D721Med (cell line): Measurements from ENCODE around the gene ZFHX3.

Experiments
- DNase-seq: peaks from one replicate; pipeline ENCODE4 v3.0.0; 2011; ENCODE audit warnings: low spot score; ENCODE audit not compliant: insufficient read length
- FAIRE-seq: peaks from 2 replicates; lab custom pipeline; 2011; peaks lifted over from hg19 to GRCh38; lab: Jason Lieb, UNC
- TF ChIP-seq, protein P1 (sequence below): IDR thresholded peaks from 2 replicates; pipeline ENCODE4 v1.5.1; 2012; ENCODE audit warnings: mild to moderate bottlenecking, control low read depth; ENCODE audit not compliant: insufficient read depth; ENCODE audit errors: missing control alignments

ZFHX3 gene

DNA sequence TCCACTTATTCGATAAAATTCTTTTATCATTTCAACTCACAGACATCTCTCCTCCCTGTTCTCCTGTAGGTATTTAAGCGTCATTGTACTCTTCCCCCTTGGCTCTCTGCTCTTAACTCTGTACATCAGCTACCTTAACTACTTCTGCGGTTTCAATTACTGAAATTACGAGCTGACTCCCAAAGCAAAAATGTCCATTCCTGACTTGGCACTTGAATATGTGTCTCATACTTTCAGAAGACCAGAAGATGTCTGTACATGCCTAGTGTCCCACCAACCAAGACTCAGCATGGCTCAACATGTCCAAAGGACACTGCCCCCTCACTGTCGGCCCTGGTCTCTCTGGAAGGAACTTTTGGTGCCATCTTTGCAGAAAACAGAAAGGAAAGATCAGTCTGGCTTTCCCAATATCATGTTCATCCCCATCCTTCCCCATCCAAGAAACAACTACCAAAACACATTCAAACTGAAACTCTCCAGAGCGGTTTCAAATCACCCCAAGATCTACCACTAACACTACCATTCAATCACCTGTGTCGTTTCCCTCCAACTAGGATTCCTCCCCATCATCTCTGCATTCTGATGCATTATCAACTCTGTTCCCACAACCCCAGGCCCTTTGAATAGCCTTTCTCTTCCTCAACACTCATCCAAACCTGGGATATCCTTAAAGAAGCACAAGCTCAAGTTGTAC lies 74.9 kb downstream of the ZFHX3 start:
- DNase-seq (no peak), FAIRE-seq (no peak)
- TF ChIP-seq, protein P1, sequence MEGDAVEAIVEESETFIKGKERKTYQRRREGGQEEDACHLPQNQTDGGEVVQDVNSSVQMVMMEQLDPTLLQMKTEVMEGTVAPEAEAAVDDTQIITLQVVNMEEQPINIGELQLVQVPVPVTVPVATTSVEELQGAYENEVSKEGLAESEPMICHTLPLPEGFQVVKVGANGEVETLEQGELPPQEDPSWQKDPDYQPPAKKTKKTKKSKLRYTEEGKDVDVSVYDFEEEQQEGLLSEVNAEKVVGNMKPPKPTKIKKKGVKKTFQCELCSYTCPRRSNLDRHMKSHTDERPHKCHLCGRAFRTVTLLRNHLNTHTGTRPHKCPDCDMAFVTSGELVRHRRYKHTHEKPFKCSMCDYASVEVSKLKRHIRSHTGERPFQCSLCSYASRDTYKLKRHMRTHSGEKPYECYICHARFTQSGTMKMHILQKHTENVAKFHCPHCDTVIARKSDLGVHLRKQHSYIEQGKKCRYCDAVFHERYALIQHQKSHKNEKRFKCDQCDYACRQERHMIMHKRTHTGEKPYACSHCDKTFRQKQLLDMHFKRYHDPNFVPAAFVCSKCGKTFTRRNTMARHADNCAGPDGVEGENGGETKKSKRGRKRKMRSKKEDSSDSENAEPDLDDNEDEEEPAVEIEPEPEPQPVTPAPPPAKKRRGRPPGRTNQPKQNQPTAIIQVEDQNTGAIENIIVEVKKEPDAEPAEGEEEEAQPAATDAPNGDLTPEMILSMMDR: no peak

DNA sequence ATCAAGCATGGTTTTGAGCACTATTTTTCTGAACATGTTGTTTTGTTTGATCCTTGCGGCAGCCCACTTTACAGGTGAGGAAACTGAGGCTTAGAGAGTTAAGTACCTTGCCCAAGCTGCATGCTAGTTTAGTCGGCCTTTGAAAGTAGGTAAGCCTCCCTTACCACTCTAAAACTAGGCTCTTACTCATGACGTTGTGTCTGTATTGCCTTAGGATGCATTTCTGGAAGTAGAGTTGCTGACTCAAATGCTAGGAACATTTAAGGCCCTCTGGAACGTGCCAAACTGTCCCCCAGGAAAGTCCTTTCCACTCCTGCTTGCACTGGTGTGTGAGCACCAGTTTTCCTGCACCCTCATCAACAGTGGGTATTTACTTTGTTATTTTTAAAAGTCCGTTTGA lies 76.6 kb downstream of the ZFHX3 start:
- DNase-seq: no peak
- FAIRE-seq: no peak
- TF ChIP-seq, protein P1: no peak

DNA sequence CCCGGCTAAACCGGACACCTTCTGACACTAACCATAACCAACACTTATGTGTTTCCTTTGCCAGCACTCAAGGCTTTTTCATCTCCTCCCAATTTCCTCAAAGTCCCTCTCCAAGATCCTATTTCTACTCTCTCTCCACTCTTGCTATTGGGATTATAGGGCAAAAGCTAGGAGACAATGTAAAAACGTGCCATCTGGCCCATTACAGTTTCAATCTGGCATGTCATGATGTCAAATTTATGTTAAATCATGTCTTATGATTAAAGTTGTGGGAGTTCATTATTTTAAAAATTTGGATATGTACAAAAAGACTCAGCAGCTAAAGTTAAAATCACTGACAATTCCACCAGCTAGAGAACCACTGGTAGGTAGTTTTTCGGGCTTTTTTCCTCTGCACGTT lies 77.3 kb downstream of the ZFHX3 start:
- TF ChIP-seq, protein P1: no peak
- no peak for FAIRE-seq

DNA sequence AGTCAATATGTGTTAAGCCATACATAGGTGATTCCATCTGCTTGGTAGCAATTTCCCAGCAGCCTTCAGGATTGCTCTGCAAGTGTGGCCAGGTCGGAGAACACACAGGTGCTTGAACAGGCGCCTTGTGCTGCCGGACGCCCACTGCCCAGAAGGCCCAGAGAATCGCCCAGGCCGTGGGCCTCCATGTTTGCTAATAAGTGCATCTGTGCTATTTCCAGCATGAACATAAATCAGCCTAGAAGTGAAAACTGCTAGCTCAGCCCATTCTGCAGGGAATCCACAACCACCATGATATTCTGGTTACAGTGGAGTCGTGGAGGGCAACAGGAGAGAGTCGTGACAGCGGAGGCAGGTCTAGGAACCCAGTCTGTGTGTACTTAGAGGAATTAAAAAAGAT lies 78.1 kb downstream of the ZFHX3 start:
- DNase-seq (no peak), FAIRE-seq (no peak)
- TF ChIP-seq, protein P1: no peak

More for the DNA sequence above, 77.3 kb downstream of the ZFHX3 start:
- DNase-seq: no peak

DNA sequence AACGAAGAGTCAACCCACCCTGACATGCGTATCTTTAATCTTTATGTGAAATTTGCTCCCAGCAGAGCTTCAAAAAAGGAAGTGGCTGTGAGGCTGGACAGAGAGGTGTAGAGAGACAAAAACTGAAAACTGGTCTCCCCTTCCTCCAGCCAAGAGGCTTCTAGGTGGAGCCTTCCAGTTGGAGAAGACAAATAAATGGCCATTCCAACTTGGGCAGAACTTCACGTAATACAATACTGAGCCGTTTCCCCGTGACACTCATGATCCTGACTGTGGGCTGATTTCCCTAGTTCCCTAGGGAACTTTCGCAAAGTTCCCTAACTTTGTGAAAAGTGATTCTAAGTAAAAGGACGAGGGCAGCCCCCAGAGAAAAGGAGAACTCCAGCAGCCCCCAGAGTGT lies 78.8 kb downstream of the ZFHX3 start:
- no peak for DNase-seq
- FAIRE-seq: no peak
- TF ChIP-seq, protein P1: no peak

DNA sequence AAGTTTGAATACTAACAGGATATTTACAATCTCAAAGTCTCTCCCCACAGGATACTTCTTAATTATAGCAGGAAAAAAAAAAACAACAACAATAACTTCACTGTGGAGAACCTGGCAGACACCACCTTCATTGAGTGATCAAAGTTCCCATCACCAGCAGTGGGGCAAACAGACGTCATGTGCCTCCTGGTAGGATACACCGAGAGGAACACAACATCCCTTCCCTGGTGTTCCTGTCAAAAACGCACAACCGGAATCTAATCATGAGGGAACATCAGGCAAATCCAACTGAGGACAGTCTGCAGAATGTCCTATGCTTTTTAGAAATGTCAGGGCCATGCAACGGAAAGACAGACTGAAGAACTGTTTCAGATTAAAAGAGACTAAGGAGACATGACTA lies 80.0 kb downstream of the ZFHX3 start:
- DNase-seq (no peak), FAIRE-seq (no peak)
- TF ChIP-seq, protein P1: no peak

DNA sequence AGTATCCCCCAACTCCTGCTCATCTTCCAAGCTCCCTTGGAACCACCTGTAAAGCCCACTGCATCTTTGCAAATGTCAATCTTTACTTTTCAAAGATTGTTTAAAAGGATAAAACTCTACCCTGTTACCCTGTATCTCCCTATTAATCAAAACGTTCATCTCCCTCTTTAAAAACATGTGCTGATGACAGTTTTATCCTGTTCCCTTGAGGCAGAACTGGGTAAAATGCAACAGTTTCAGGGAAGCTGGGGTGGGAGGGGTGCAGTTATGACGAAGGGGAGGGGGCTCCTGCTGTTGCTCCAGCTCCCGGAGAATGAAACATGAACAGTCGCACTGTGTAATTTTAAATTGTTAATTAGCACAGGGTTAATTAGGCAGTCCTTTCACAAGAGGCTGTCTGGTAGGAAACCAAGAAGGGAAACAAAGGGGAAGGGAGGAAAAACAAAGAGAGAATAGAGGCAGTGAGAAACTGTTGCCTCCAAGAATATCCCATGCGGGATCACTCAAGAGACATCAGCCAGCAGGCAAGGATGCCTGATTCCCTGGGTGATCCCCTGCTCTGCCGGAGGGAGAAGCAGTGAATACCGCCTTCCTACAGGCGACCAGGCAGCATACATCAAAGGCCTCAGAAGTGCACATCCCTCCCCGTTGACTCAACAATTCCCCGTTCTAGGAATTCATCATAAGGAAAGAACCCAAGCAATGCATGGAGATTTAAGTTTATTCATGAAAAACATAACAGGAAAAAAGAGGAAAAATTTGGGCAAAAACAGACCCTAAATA lies 84.2 kb downstream of the ZFHX3 start:
- no peak for FAIRE-seq
- TF ChIP-seq, protein P1: no peak
- no peak for DNase-seq
